Breast epithelium (tissue), 4 donors: Measurements from ENCODE around the gene SSRP1. TPM values are rescaled to one million over a fixed set of nuclear protein-coding genes. Genes with fewer than 3 reads are reported as not detected.

ENCODE experiments used
- DNase-seq, 2 donors: peaks; one replicate each; pipeline ENCODE4 v3.0.0-alpha.2; 2019; ENCODE audit warnings: low spot score in 2 of 2
- H3K27ac ChIP-seq, 2 donors: fragments of 200-600 bp; sonication (generic) in 1 of 2; one replicate each; pipeline ENCODE4 v1.5.1; 2016 to 2019; ENCODE audit warnings: mild to moderate bottlenecking in 1 of 2
- H3K27me3 ChIP-seq, 2 donors: fragments of 200-600 bp; sonication (generic) in 1 of 2; one replicate each; pipeline versions ENCODE4 v1.5.1 to v1.6.0; 2017 to 2019; ENCODE audit warnings: control low read depth in 1 of 2, mild to moderate bottlenecking in 1 of 2
- H3K36me3 ChIP-seq: fragments of 200-600 bp; one replicate; pipeline ENCODE4 v1.5.1; 2019
- H3K4me1 ChIP-seq, 2 donors: fragments of 200-600 bp; sonication (generic); one replicate each; pipeline ENCODE4 v1.5.1; 2016 to 2019; ENCODE audit warnings: control low read depth in 1 of 2
- H3K4me3 ChIP-seq, 3 donors: fragments of 200-600 bp; sonication (generic); 1 replicate in 2 of 3; 2 replicates in 1 of 3; pipeline ENCODE4 v1.5.1; 2016 to 2019; ENCODE audit warnings: mild to moderate bottlenecking in 3 of 3, moderate library complexity in 2 of 3
- H3K9me3 ChIP-seq, 2 donors: fragments of 200-600 bp; sonication (generic) in 1 of 2; one replicate each; pipeline ENCODE4 v1.5.1; 2016 to 2019; ENCODE audit warnings: control low read depth in 1 of 2
- POLR2A ChIP-seq: fragments of 450-650 bp; IDR thresholded peaks from one replicate; pipeline ENCODE4 v1.6.1; 2016; ENCODE audit warnings: antibody characterized with exemption, mild to moderate bottlenecking, moderate library complexity
- POLR2AphosphoS5 ChIP-seq, 3 donors: sonication (generic); formaldehyde crosslinking; IDR thresholded peaks; one replicate each; pipeline ENCODE4 v1.6.1; 2017; ENCODE audit warnings: antibody characterized with exemption in 3 of 3
- intact Hi-C: fragments of 100-400 bp; cut with DNase I; formaldehyde crosslinking; loops from one replicate; pipeline ENCODE4 v1.15.1; 2023; ENCODE audit warnings: low total_unique reads
- total RNA-seq, 3 donors: library from RNA; depleted of rRNA; stranded (reverse); fragments of >200 nt; gene quantifications; one replicate each; pipeline ENCODE4 v1.1.0, GENCODE V29; 2016
- TF ChIP-seq, protein P1 (sequence below), 3 donors: fragments of 450-650 bp; IDR thresholded peaks; one replicate each; pipeline ENCODE4 v1.5.1; 2016 to 2017; ENCODE audit warnings: antibody characterized with exemption in 3 of 3, mild to moderate bottlenecking in 3 of 3, moderate library complexity in 3 of 3

Gene SSRP1
- total RNA-seq, 3 donors from 2014 or later = 60.0 to 83.9 (median 76.5) TPM

DNA sequence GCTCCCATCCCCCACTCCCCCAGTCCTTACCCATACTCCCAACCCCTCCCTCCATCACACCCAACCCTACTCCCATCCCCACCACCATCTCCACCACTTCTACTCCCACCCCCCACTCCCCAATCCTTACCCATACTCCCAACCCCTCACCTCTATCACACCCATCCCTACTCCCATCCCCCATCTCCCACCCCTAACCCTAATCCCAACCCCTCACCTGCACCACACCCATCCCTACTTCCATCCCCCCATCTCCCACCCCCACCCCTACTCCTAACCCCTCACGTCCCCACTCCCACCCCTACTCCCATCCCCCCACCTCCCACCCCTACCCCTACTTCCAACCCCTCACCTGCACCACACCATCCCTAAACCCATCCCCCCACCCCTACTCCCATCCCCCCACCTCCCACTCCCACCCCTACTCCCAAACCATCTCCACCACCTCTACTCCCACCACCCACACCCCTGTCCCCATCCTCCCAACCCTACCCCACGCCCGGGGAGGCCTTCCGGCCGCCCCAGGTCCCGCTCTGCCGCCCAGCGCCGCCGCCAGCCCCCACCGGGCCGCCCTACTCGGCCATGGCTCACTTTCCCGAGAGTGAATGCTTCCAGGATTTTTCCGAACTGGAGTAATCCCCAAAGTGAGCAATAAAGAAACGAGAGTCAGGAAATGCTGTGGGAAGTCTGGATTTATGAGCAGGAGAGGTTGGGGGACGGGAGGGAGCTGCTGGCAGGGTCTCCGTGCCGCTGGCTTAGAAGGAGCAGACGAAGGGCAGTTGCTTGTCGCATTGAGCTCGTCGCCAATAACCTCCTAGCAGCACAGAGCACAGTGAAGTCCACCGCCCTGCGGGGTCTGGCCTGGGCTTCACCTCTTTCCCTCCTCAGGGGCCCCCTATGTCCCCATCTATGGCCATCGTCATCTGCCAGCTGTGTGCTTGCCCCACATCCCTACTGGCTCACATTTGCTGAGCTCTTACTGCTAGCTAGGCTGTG, 40.7 kb upstream of the SSRP1 start:
- Histone ChIP-seq H3K4me3 (no peak overlapping the region), H3K36me3 (no peaks in the 10 kb centered on the region), H3K27me3 (peaks cover 0 to 9% of the 10 kb centered on the region in 2 donors), H3K9me3 (no peaks in the 10 kb centered on the region), H3K4me1 (no peaks in the 10 kb centered on the region), H3K27ac (no peak overlapping the region)
- DNase-seq = no peak
- intact Hi-C loops = no loop called here
- no peak for TF ChIP-seq POLR2AphosphoS5 (IDR thresholded peaks at IDR 0.05)
- TF ChIP-seq, protein P1, sequence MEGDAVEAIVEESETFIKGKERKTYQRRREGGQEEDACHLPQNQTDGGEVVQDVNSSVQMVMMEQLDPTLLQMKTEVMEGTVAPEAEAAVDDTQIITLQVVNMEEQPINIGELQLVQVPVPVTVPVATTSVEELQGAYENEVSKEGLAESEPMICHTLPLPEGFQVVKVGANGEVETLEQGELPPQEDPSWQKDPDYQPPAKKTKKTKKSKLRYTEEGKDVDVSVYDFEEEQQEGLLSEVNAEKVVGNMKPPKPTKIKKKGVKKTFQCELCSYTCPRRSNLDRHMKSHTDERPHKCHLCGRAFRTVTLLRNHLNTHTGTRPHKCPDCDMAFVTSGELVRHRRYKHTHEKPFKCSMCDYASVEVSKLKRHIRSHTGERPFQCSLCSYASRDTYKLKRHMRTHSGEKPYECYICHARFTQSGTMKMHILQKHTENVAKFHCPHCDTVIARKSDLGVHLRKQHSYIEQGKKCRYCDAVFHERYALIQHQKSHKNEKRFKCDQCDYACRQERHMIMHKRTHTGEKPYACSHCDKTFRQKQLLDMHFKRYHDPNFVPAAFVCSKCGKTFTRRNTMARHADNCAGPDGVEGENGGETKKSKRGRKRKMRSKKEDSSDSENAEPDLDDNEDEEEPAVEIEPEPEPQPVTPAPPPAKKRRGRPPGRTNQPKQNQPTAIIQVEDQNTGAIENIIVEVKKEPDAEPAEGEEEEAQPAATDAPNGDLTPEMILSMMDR (IDR thresholded peaks at IDR 0.05) = no peak
- no peak for TF ChIP-seq POLR2A

DNA sequence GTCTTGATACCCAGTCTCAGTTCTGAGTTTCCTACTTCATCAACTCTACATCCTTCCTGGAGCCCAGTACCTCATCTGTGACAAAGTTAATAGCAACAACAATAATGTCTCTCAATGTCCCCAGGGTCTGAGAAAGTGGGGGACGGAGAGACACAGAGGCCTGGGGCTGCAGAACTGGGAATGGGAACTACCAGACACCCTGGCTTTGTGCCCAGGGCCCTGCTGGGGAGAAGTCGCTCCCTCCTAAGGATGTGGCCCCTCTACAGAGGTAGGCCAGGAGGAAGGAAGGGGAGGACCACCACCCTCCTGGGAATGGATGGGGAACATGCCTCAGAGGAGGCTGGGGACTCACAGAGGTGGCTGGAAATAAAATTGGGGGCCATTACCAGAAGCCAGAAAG, 39.8 kb upstream of the SSRP1 start:
- H3K4me1 ChIP-seq = no peaks in the 10 kb centered on the region
- H3K36me3 ChIP-seq = no peaks in the 10 kb centered on the region
- H3K27ac ChIP-seq = no peak overlapping the region
- H3K4me3 ChIP-seq = no peak overlapping the region
- H3K27me3 ChIP-seq = peaks cover 0 to 9% of the 10 kb centered on the region in 2 donors
- H3K9me3 ChIP-seq = no peaks in the 10 kb centered on the region
- intact Hi-C loops = no loop called here
- TF ChIP-seq POLR2A (no peak), POLR2AphosphoS5 (IDR thresholded peaks at IDR 0.05) (no peak)
- TF ChIP-seq, protein P1 (IDR thresholded peaks at IDR 0.05) = no peak
- no peak for DNase-seq

DNA sequence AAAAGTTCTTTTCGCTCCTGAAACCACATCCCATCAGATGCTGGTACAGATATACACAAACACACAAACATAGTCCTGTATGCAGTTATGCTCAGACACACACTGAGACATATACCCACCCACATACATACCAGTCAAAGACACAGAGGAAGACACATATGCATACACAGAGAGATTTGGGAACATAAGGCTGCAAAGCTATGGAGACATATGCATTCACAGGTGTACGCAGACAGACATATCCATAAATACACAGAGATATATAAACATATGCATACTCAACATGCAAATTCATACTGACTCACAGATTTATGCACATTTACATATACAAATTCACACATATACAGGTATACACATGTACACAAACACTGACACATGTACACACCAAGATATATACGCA, 39.3 kb upstream of the SSRP1 start:
- TF ChIP-seq, protein P1 (IDR thresholded peaks at IDR 0.05) = no peak
- no peak for TF ChIP-seq POLR2A
- TF ChIP-seq POLR2AphosphoS5 (IDR thresholded peaks at IDR 0.05) = no peak

DNA sequence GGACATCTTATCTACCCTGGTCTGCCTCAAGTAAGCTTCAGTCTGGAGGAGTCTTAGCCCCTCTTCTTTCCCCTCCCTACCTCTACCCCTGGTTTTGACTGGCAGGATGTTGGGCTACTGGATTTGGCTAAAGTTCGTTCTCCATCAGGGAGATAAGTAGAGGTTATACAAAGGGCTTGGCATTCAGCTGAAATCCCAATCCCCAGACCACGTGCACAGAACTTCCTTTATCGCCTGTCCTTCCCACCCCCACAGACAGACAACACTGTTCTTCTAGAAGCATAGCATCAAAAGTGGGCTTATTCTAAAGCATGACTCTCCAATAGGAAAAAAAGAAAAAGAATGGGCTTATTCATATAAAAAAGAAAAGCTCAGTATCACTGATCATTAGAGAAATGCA, 37.5 kb upstream of the SSRP1 start:
- no peak overlapping the region for H3K27ac ChIP-seq
- H3K9me3 ChIP-seq = no peaks in the 10 kb centered on the region
- no peaks in the 10 kb centered on the region for H3K4me1 ChIP-seq
- intact Hi-C loops = no loop called here
- no peak for DNase-seq
- peaks cover 0 to 9% of the 10 kb centered on the region in 2 donors for H3K27me3 ChIP-seq
- no peak for TF ChIP-seq POLR2AphosphoS5 (IDR thresholded peaks at IDR 0.05)
- TF ChIP-seq POLR2A = no peak
- TF ChIP-seq, protein P1 (IDR thresholded peaks at IDR 0.05) = no peak
- no peaks in the 10 kb centered on the region for H3K36me3 ChIP-seq
- H3K4me3 ChIP-seq = no peak overlapping the region

More for the DNA sequence above, 39.3 kb upstream of the SSRP1 start:
- no peak for DNase-seq
- intact Hi-C loops = no loop called here
- H3K9me3 ChIP-seq = no peaks in the 10 kb centered on the region
- peaks cover 0 to 9% of the 10 kb centered on the region in 2 donors for H3K27me3 ChIP-seq
- H3K36me3 ChIP-seq = no peaks in the 10 kb centered on the region
- H3K4me3 ChIP-seq = no peak overlapping the region
- no peak overlapping the region for H3K27ac ChIP-seq
- no peaks in the 10 kb centered on the region for H3K4me1 ChIP-seq

DNA sequence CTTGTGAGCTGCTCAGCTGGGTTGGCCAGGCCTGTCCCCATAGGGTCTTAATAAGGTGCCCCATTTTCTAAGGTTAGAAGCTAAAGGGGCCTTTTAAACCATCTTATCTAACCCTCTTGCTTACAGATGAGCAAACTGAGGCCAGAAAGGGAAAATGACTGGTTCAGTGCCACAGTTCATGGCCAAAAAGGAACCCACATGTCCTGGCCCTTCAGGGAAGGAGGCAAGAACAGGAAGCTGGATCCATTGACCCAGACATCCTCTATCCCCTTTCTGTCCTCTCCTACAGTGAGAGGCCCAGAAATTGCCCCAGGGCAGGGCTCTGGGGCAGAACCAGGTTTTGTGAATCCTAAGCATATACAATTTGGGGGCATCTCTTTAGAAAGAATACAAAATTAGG, 35.2 kb upstream of the SSRP1 start:
- Histone ChIP-seq H3K27me3 (no peaks in the 10 kb centered on the region), H3K27ac (no peak overlapping the region), H3K4me3 (no peak overlapping the region), H3K4me1 (no peaks in the 10 kb centered on the region), H3K36me3 (no peaks in the 10 kb centered on the region), H3K9me3 (no peaks in the 10 kb centered on the region)
- no peak for DNase-seq
- TF ChIP-seq, protein P1 (IDR thresholded peaks at IDR 0.05) = no peak
- TF ChIP-seq POLR2AphosphoS5 (IDR thresholded peaks at IDR 0.05) (no peak), POLR2A (no peak)
- intact Hi-C loops = no loop called here
